Omental fat pad (tissue), 4 donors: ENCODE results near the gene AFAP1. TPM values are rescaled to one million over a fixed set of nuclear protein-coding genes. Genes with fewer than 3 reads are reported as not detected.

Experiments used
- ATAC-seq: fragments of 150-250 bp; one replicate; pipeline ENCODE4 v1.9.1; 2016; ENCODE audit warnings: mild to moderate bottlenecking, moderate library complexity; ENCODE audit not compliant: low FRiP score
- DNase-seq: peaks from one replicate; pipeline ENCODE4 v3.0.0-alpha.2; 2019; ENCODE audit warnings: low spot score
- total RNA-seq, 4 donors: library from RNA; depleted of rRNA; stranded (reverse); fragments of >200 nt; gene quantifications; one replicate each; pipeline ENCODE4 v1.1.0, GENCODE V29; 2016
- TF ChIP-seq, protein P1 (sequence below), 3 donors: fragments of 450-650 bp; IDR thresholded peaks; one replicate each; pipeline ENCODE4 v1.5.1; 2016 to 2017; ENCODE audit warnings: antibody characterized with exemption in 3 of 3, mild to moderate bottlenecking in 3 of 3, moderate library complexity in 2 of 3

Gene AFAP1
- total RNA-seq, 4 donors from 2014 or later, result 24.6 to 35.5 (median 26.9) TPM

GRCh38 chr4:7739077-7739917 is 200.4 kb downstream of the AFAP1 start:
- TF ChIP-seq, protein P1, sequence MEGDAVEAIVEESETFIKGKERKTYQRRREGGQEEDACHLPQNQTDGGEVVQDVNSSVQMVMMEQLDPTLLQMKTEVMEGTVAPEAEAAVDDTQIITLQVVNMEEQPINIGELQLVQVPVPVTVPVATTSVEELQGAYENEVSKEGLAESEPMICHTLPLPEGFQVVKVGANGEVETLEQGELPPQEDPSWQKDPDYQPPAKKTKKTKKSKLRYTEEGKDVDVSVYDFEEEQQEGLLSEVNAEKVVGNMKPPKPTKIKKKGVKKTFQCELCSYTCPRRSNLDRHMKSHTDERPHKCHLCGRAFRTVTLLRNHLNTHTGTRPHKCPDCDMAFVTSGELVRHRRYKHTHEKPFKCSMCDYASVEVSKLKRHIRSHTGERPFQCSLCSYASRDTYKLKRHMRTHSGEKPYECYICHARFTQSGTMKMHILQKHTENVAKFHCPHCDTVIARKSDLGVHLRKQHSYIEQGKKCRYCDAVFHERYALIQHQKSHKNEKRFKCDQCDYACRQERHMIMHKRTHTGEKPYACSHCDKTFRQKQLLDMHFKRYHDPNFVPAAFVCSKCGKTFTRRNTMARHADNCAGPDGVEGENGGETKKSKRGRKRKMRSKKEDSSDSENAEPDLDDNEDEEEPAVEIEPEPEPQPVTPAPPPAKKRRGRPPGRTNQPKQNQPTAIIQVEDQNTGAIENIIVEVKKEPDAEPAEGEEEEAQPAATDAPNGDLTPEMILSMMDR (IDR thresholded peaks at IDR 0.05), result no peak
- DNase-seq, result no peak
- ATAC-seq, result no peak

GRCh38 chr4:7738458-7739076 is 201.1 kb downstream of the AFAP1 start:
- DNase-seq (no peak), ATAC-seq (no peak)
- TF ChIP-seq, protein P1 (IDR thresholded peaks at IDR 0.05), result no peak

- TF ChIP-seq, protein P1 (IDR thresholded peaks at IDR 0.05), result no peak
- ATAC-seq (no peak), DNase-seq (no peak)
Measured at GRCh38 chr4:7737752-7738457, 201.8 kb downstream of the AFAP1 start.

GRCh38 chr4:7737268-7737645 is 202.4 kb downstream of the AFAP1 start:
- DNase-seq, result no peak
- TF ChIP-seq, protein P1 (IDR thresholded peaks at IDR 0.05), result no peak
- no peak for ATAC-seq

- no peak for ATAC-seq
- TF ChIP-seq, protein P1 (IDR thresholded peaks at IDR 0.05), result no peak
- no peak for DNase-seq
Measured at GRCh38 chr4:7736436-7737267, 203.0 kb downstream of the AFAP1 start.

DNA sequence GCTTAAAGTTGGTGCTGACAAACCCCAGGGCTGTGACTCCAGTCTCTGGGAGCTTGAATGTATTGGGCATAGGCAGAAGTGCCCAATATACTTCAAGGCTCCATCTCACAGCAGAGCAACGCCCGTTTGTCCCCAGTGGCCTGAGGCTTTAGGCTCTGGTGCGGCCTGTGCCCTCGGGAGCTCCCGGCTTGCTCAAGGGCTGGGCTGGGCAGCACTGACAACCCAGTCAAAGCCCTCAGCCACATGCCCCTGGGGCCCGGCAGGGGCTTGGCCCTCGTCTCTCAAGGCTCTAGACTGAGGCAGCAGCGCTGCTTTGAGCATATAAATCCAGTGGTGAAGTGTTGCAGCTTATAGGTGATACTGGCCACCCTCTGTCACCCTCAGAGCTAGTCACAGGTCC is 203.7 kb downstream of the AFAP1 start:
- no peak for DNase-seq
- TF ChIP-seq, protein P1 (IDR thresholded peaks at IDR 0.05), result no peak
- no peak for ATAC-seq
